Stimulated activated CD4-positive, alpha-beta T cell treated with anti-CD3 and anti-CD28 coated beads, Interleukin-12 subunit alpha, Interleukin-12 subunit beta, amount 100 ng/mL, for 24 hours (primary cell): ENCODE measurements around the gene NEO1.

Source experiments
- DNase-seq, 2 experiments: peaks; one replicate each; pipeline ENCODE4 v3.0.0-alpha.2; 2020; ENCODE audit warnings: low read depth in 2 of 2

Gene NEO1

GRCh38 chr15:73074241-73074640 is 22.0 kb downstream of the NEO1 start:
- no peak for DNase-seq

DNA sequence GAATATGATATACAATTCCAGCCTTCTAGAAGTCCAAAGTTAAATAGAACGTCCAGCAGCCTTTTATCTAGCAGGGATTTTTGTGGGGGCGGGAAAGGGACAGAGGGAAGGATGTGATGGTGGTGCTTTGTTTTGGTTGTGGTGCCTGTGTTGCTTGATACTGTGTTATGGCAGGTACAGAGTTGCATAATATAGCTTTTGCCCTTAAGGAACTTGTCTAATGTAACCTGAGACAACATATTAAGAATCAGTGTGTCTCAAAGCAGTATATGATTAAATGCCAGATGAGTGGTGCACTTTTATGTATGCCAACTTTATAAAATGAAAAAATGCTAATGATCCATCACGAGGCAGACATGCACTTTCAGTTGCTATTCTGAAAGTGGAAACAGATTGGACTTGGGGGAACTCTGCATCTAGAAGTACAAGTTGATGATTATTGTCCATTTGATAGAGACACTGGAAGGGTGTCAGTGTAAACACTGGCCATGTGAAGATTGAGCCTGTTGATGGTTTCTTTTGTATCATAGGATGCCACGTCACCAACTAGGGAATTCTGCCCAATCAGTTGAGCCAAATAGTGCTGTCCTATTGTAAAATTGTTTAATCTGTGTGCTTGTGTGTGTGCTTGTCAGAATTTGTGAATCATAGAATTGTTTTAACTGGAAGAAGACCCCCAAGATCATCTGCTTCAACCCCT is 23.0 kb downstream of the NEO1 start:
- DNase-seq = no peak

GRCh38 chr15:73078291-73078690 is 26.0 kb downstream of the NEO1 start:
- DNase-seq = no peak

GRCh38 chr15:73078722-73079121 is 26.5 kb downstream of the NEO1 start:
- no peak for DNase-seq

DNA sequence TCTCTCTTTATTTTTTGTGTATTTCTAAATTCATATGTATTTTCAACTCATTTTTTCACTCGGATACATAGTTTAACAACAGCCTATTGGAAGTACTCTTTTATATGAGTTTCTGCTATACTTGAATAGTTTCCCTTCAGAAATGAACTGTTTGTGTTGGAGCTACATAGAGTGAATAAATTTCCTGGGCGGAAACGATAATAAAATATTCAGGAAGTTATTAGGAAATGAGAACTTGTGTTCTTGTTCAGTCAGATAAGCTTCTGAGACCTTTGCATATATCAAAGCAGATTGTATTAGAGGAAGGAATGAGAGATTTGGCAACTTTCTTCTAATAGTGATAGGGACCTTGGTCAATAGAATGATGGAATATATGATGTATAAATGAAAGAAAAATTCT is 27.3 kb downstream of the NEO1 start:
- DNase-seq = no peak

- DNase-seq = no peak
Observed at GRCh38 chr15:73081321-73081958, 29.2 kb downstream of the NEO1 start.

- DNase-seq = no peak
Observed at GRCh38 chr15:73082812-73083211, 30.5 kb downstream of the NEO1 start.

GRCh38 chr15:73087098-73087497 is 34.8 kb downstream of the NEO1 start:
- no peak for DNase-seq

GRCh38 chr15:73105064-73105463 is 52.8 kb downstream of the NEO1 start:
- no peak for DNase-seq

GRCh38 chr15:73108676-73109075 is 56.4 kb downstream of the NEO1 start:
- no peak for DNase-seq

- no peak for DNase-seq
Observed at GRCh38 chr15:73109765-73110164, 57.5 kb downstream of the NEO1 start.

DNA sequence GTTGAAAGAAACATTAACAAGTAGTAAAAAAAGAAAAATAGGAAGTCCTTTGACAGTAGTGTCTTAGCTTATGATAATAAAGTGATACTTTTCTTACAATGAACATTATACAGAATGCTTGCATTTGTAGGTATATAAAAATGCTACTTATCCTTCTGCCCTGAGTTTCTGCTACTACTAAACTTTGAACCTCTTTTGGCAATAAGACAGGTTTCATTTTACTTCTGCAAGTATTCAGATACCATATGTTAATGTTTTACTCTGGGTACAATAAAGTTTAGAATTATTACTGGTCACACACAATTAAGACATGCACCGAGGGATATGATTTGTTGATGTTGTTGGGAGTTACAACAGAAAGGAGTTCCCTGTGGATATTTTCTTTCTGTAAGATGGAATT is 57.9 kb downstream of the NEO1 start:
- no peak for DNase-seq

DNA sequence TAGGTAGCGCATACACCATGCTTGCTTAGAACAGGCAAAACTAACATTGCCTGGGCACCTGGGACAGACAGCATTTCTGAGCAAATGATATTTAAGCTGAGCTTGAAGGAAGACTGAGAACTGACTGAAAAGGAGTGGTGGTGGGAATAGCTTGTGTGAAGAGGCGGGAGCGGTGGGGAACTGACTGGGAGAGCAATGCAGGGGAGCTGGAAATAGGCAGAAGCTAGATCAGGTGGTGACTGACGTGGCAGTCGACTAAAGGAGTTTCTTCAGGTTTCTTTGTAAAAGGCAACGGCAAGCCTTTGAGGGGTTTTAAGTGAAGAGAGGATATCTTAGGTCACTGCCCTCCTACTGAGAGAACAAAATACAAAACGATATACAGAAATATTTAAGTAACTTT is 61.8 kb downstream of the NEO1 start:
- no peak for DNase-seq

GRCh38 chr15:73116164-73116563 is 63.9 kb downstream of the NEO1 start:
- DNase-seq = no peak

DNA sequence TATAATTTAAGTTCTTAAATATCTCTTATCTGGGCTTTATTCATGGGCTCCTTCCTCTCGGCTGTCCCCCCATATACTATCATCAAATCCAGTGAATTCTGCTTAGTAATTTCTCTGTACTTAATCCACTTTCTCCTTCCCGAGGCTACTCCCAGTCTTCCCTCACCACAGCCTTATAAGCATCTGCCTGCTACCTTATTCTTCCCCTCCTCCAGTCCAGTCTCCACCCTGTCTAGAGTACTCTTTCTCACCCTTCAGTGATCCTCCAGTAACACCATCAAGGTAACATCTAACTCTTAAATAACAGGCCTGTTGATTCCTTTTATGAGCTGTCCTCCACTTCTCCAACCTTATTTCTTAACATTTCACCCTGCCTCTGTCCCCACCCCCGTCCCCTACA is 65.8 kb downstream of the NEO1 start:
- no peak for DNase-seq

- no peak for DNase-seq
Observed at GRCh38 chr15:73119478-73119877, 67.2 kb downstream of the NEO1 start.

DNA sequence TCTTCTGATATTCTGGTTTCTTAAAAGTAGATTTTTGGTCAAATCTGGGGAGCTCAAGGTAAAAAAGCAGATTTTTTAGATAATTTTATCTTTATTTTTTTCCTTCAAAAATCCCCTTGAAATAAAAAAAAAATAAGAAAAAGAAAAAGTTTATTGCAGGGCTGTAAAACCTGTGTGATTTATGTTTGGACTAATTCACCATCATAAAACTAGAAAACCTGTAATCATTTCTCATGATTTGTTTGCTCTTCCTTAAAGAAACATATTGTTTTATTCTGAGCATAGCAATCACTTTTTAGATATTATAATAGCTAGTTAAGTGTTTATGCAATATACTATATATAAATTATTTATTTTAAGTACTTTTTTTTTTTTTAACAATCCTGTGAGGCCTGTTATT is 68.0 kb downstream of the NEO1 start:
- DNase-seq = no peak

GRCh38 chr15:73125219-73125618 is 73.0 kb downstream of the NEO1 start:
- no peak for DNase-seq

GRCh38 chr15:73127302-73127936 is 75.2 kb downstream of the NEO1 start:
- DNase-seq = peak in 1 of 2 experiments; percentile 8

DNA sequence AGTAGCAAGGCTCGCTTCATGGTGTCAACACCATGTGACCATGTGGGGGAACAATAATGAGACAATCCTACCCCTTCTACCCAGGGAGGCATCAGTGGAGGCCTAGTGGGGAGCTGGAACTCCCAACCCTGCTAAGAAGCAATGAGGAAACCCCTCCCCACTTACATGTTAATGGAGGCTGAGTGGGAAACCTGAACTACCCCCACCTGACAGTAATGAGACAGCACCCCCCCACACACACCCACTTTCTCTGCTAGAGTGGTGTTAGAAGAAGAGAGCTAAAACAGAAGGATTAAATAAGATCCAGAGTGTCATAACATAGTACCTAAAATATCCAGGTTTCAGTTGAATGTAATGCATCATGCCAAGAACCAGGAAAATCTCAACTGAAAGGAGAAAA is 78.6 kb downstream of the NEO1 start:
- no peak for DNase-seq

GRCh38 chr15:73134196-73134595 is 81.9 kb downstream of the NEO1 start:
- no peak for DNase-seq

- no peak for DNase-seq
Observed at GRCh38 chr15:73139041-73139743, 86.9 kb downstream of the NEO1 start.
